ENCODE data around the gene BCOR.

- TF ChIP-seq CTCF (conservative IDR thresholded peaks at IDR 0.05; ENCODE audit: low read length) (no peak), EZH2phosphoT487 (IDR thresholded peaks at IDR 0.05; ENCODE audit: borderline replicate concordance) (no peak)
These were observed 87.0 kb downstream of the BCOR start for GRCh38 chrX:40010550-40011321.
